Measurements from ENCODE around the gene LYAR. TPM values are rescaled to one million over a fixed set of nuclear protein-coding genes. Genes with fewer than 3 reads are reported as not detected.
"Not testable (repeated sequence)": the region's sequence is repeated elsewhere in the genome, so short reads cannot be mapped to it uniquely, and the experiment has no call there.

The LYAR gene
- total RNA-seq, 6 donors from 2014 or later, result 6.5 to 22.9 (median 14.1) TPM

DNA sequence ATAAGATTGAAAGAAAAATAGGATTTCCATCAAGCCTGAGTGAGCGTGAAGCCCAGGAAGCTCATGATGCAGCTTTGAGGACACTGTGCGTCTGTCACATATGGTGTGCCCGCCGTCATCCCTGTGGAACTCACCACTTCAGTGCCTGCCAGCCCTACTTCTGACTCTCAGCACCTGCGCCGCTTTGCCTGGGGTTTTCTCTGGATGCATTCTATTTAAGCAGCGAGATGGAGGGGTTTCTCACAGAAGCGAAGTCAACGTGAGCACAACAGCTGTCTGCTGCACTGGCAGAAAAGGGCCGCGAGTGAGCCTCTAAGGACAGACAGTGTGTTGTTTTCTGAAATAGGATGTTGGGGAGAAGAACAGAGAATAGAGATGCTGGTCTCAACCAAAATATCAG, 35.8 kb downstream of the LYAR start:
- H3K4me1 ChIP-seq, result peaks cover 0 to 8% (median 2%) of the 10 kb centered on the region in 4 donors
- no peak overlapping the region for H3K27ac ChIP-seq
- no peaks in the 10 kb centered on the region for H3K36me3 ChIP-seq
- no peak overlapping the region for H3K4me3 ChIP-seq
- H3K9me3 ChIP-seq, result no peaks in the 10 kb centered on the region
- no peaks in the 10 kb centered on the region for H3K27me3 ChIP-seq
- no peak for TF ChIP-seq POLR2AphosphoS5 (IDR thresholded peaks at IDR 0.05)
- TF ChIP-seq, protein P1, sequence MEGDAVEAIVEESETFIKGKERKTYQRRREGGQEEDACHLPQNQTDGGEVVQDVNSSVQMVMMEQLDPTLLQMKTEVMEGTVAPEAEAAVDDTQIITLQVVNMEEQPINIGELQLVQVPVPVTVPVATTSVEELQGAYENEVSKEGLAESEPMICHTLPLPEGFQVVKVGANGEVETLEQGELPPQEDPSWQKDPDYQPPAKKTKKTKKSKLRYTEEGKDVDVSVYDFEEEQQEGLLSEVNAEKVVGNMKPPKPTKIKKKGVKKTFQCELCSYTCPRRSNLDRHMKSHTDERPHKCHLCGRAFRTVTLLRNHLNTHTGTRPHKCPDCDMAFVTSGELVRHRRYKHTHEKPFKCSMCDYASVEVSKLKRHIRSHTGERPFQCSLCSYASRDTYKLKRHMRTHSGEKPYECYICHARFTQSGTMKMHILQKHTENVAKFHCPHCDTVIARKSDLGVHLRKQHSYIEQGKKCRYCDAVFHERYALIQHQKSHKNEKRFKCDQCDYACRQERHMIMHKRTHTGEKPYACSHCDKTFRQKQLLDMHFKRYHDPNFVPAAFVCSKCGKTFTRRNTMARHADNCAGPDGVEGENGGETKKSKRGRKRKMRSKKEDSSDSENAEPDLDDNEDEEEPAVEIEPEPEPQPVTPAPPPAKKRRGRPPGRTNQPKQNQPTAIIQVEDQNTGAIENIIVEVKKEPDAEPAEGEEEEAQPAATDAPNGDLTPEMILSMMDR (IDR thresholded peaks at IDR 0.05), result no peak
- TF ChIP-seq EP300 (IDR thresholded peaks at IDR 0.05), result no peak
- no peak for TF ChIP-seq POLR2A (IDR thresholded peaks at IDR 0.05)
- DNase-seq (no peak), ATAC-seq (ENCODE audit: low FRiP score in 2 of 2) (no peak)
- WGBS, 2 donors, result 82 to 88% methylated on average over 11 of the region's 11 CpGs

DNA sequence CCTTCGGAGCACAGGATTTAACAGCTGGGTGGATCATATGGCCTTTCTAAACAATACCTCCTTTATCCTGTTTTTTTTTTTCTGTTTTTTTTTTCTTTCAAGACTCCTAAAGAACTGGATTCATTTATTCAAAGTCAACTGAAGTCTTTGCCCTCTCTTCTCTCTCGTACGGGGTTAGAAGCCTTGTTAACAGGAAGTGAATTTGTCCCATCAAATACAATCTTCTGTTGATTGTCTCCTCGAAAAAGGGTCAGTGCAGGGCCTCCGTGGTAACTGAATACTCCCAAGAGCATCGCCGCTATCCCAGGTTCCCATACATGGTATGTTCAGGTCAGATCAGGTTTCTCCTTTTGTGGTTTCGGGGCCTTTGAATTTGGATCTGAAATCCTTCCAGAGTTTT, 40.1 kb downstream of the LYAR start:
- TF ChIP-seq, protein P1 (IDR thresholded peaks at IDR 0.05), result no peak
- TF ChIP-seq POLR2AphosphoS5 (IDR thresholded peaks at IDR 0.05), result no peak
- no peak for TF ChIP-seq POLR2A (IDR thresholded peaks at IDR 0.05)
- no peak for TF ChIP-seq EP300 (IDR thresholded peaks at IDR 0.05)
- Histone ChIP-seq H3K4me1 (peaks cover 17 to 30% (median 18%) of the 10 kb centered on the region in 4 donors), H3K36me3 (peaks cover under 1 to 8% (median 3%) of the 10 kb centered on the region in 4 donors), H3K27me3 (no peaks in the 10 kb centered on the region), H3K9me3 (no peaks in the 10 kb centered on the region), H3K4me3 (no peak overlapping the region), H3K27ac (no peak overlapping the region)
- ATAC-seq (ENCODE audit: low FRiP score in 2 of 2) (no peak), DNase-seq (no peak)
- WGBS, 2 donors, result 81 to 90% methylated on average over 8 of the region's 8 CpGs

DNA sequence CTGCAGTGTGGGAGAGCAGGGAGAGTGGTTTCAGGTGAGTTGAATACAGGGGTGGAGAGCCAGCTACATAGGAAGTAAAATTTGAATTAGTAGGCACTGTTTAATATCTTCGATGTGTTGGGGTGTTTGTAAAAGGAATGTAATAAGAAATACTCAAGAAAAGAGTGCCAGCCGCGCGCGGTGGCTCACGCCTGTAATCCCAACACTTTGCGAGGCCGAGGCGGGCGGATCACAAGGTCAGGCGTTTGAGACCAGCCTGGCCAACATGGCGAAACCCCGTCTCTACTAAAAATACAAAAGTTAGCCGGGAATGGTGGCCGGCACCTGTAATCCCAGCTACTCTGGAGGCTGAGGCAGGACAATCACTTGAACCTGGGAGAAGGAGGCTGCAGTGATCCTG, 40.6 kb downstream of the LYAR start:
- Histone ChIP-seq H3K36me3 (peaks cover 6 to 13% (median 7%) of the 10 kb centered on the region in 4 donors), H3K27ac (peak overlapping the region in 1 of 4 donors; percentile 97), H3K4me1 (peaks cover 17 to 30% (median 18%) of the 10 kb centered on the region in 4 donors)
- H3K4me3 ChIP-seq; ATAC-seq (ENCODE audit: low FRiP score in 2 of 2); H3K27me3 ChIP-seq; H3K9me3 ChIP-seq: not testable (repeated sequence)
- 92 to 94% methylated on average over 15 of the region's 15 CpGs for WGBS, 2 donors
- peak in 1 of 2 donors; percentile 52 for DNase-seq

DNA sequence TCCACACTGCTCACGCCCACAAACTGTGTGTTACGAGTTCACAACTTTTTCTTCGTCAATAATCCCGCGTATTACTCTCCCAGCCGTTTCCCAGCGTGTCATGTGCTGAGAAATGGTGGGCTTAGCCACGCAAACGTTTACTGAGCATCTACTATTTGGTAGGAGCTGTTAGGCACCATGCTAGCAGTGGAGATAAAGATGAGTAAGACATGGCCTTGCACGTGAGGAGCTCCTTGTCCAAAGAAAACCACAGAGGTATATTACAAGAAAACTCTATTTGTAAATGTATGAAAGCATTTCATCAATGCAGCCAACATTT, 41.1 kb downstream of the LYAR start:
- peak overlapping the region; percentile 88 to 97 (median 94) for H3K27ac ChIP-seq
- WGBS, 2 donors, result 37 to 44% methylated on average over 10 of the region's 10 CpGs
- no peak for ATAC-seq (ENCODE audit: low FRiP score in 2 of 2)
- no peak for DNase-seq
- peaks cover 6 to 18% (median 12%) of the 10 kb centered on the region in 4 donors for H3K36me3 ChIP-seq
- H3K27me3 ChIP-seq, result no peaks in the 10 kb centered on the region
- peaks cover 17 to 30% (median 18%) of the 10 kb centered on the region in 4 donors for H3K4me1 ChIP-seq
- TF ChIP-seq EP300 (IDR thresholded peaks at IDR 0.05), result no peak
- no peak for TF ChIP-seq POLR2AphosphoS5 (IDR thresholded peaks at IDR 0.05)
- TF ChIP-seq, protein P1 (IDR thresholded peaks at IDR 0.05), result no peak
- no peak for TF ChIP-seq POLR2A (IDR thresholded peaks at IDR 0.05)
- H3K4me3 ChIP-seq, result peak overlapping the region in 3 of 4 donors; percentile 59 to 79 (median 61)
- no peaks in the 10 kb centered on the region for H3K9me3 ChIP-seq

DNA sequence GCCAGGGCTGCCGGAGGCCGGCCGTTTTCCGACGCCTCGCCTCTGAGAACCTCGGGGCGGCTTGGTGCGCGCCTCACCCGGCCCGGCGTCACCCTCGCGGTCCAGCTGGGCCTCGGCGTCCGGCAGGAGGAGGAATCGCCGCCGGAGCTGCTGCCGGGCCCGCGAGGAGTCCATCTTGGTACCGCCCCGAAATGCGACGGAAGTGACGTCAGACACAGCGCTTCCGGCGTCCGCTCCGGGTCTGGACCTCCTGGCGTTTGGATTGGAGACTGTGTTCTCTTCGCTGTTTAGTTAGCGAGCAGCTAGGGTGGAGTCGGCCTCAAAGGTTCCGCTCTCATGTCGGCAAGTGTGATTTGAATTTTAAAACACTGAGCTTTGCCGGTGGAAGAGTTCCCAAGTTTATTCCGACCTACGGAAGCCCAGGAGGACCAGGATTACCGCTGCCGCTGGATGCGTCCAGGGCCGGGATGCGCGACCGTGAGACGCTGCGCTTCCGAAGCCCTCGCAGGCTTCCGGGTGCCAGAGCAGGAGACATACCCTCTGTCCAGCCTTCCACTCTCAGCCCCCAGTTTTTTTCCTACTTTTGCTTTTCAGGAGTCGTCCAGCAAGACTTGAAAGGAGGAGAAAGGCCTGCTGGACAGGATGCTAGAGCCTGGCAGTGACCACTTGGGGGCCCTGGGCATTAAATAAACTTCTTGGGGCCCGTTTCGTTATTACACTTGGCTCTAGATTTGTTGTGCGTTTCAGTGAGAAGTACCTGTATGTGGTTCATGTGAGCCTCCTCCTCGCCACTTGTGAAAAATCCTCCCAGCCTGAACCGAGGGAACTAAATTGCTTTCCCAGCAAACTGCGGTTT, 41.7 kb downstream of the LYAR start, which contains the start of gene TMEM128:
TMEM128 (minus strand) TSS at position 195 of the 856 bp plus-strand sequence; CDS start at position 174, 21 bp downstream.
- H3K9me3 ChIP-seq, result no peaks in the 10 kb centered on the region
- peak; percentile 91 to 93 for DNase-seq
- H3K27me3 ChIP-seq, result no peaks in the 10 kb centered on the region
- TF ChIP-seq, protein P1 (IDR thresholded peaks at IDR 0.05), result peak in 4 of 6 experiments; percentile 4 to 66 (median 54)
- peak; percentile 16 to 87 (median 68) for TF ChIP-seq POLR2A (IDR thresholded peaks at IDR 0.05)
- no peak for TF ChIP-seq EP300 (IDR thresholded peaks at IDR 0.05)
- peak; percentile 90 to 92 for TF ChIP-seq POLR2AphosphoS5 (IDR thresholded peaks at IDR 0.05)
- H3K27ac ChIP-seq, result peak within 1 kb of the TSS; percentile 88 to 97 (median 94)
- ATAC-seq (ENCODE audit: low FRiP score in 2 of 2), result peak; percentile 94 to 98
- peaks cover 6 to 24% (median 16%) of the 10 kb centered on the region in 4 donors for H3K36me3 ChIP-seq
- 1 to 3% methylated on average over 40 to 62 of the region's 62 CpGs for WGBS, 2 donors
- peak within 1 kb of the TSS; percentile 59 to 91 (median 70) for H3K4me3 ChIP-seq
- H3K4me1 ChIP-seq, result peaks cover 17 to 30% (median 18%) of the 10 kb centered on the region in 4 donors
